GM12878 (cell line): Measurements from ENCODE around the gene CCDC182. TPM values are rescaled to one million over a fixed set of nuclear protein-coding genes. Genes with fewer than 3 reads are reported as not detected.

Experiments
- ATAC-seq: fragments of 200-7000 bp; cut with Tn5 transposase; 3 replicates; pipeline ENCODE4 v1.9.1; 2020; ENCODE audit warnings: mild to moderate bottlenecking, moderate library complexity
- BruUV-seq: library from RNA; stranded (reverse); fragments of 400-500 nt; replicated peaks from 2 replicates; lab custom pipeline; 2021; lab: Mats Ljungman, UMichigan
- CTCF ChIA-PET: fragments of 300-600 bp; sonication (Branson Sonifier 250); formaldehyde crosslinking; extraction: SDS; loops from one replicate; lab custom pipeline; 2021; ENCODE audit warnings: inconsistent platforms; lab: Yijun Ruan, JAX
- POLR2A ChIA-PET: fragments of 350-600 bp; formaldehyde crosslinking; extraction: SDS; loops from one replicate; lab custom pipeline; 2021; ENCODE audit warnings: inconsistent platforms; lab: Charles Lee
- RAD21 ChIA-PET: fragments of 300-600 bp; sonication (Branson Sonifier 250); formaldehyde crosslinking; loops from one replicate; lab custom pipeline; 2023; ENCODE audit warnings: antibody characterized with exemption; ENCODE audit not compliant: unreplicated experiment; lab: Charles Lee
- SMC1A ChIA-PET: fragments of 300-600 bp; sonication (Branson Sonifier 250); formaldehyde crosslinking; loops from one replicate; lab custom pipeline; 2023; ENCODE audit not compliant: unreplicated experiment, uncharacterized antibody; lab: Charles Lee
- DNase-seq: peaks from one replicate; pipeline ENCODE4 v3.0.0-alpha.2; 2011; ENCODE audit warnings: low read depth, low spot score
- FAIRE-seq: peaks from 3 replicates; lab custom pipeline; 2011; peaks lifted over from hg19 to GRCh38; lab: Jason Lieb, UNC
- H2AFZ ChIP-seq: 2 replicates; pipeline ENCODE4 v1.6.0; 2011; ENCODE audit warnings: low read depth, low read length, control low read depth; ENCODE audit not compliant: control insufficient read depth
- H3K27ac ChIP-seq: 2 replicates; pipeline ENCODE4 v1.5.1; 2011; ENCODE audit warnings: control low read depth; ENCODE audit not compliant: control insufficient read depth, insufficient read depth
- H3K27me3 ChIP-seq, 2 experiments: replicated peaks in 1 of 2; 2 replicates each; pipeline versions ENCODE4 v1.6.0 to v1.6.1; 2011; ENCODE audit warnings: low read length in 1 of 2; ENCODE audit not compliant: control insufficient read depth in 2 of 2, insufficient read depth in 2 of 2
- H3K36me3 ChIP-seq, 2 experiments: 2 replicates each; pipeline ENCODE4 v1.5.1; 2011; ENCODE audit warnings: low read length in 1 of 2; ENCODE audit not compliant: control insufficient read depth in 2 of 2, insufficient read depth in 2 of 2
- H3K4me1 ChIP-seq: 2 replicates; pipeline ENCODE4 v1.6.1; 2011; ENCODE audit warnings: mild to moderate bottlenecking, low read length, moderate library complexity, mixed read lengths; ENCODE audit not compliant: control insufficient read depth, insufficient read depth
- H3K4me2 ChIP-seq: 2 replicates; pipeline ENCODE4 v1.6.0; 2011; ENCODE audit warnings: control low read depth; ENCODE audit not compliant: control insufficient read depth, insufficient read depth
- H3K4me3 ChIP-seq: fragments of 200-600 bp; sonication (generic); 2 replicates; pipeline ENCODE4 v1.5.1; 2016
- H3K79me2 ChIP-seq: 2 replicates; pipeline ENCODE4 v1.6.0; 2011; ENCODE audit warnings: low read length; ENCODE audit not compliant: control insufficient read depth, insufficient read depth
- H3K9ac ChIP-seq: 2 replicates; pipeline ENCODE4 v1.8.0; 2011; ENCODE audit warnings: low read length, control low read depth, mixed read lengths; ENCODE audit not compliant: control insufficient read depth, insufficient read depth
- H3K9me3 ChIP-seq: replicated peaks from 3 replicates; pipeline ENCODE4 v1.5.1; 2011; ENCODE audit warnings: mild to moderate bottlenecking, low read length; ENCODE audit not compliant: control insufficient read depth, insufficient read depth
- H4K20me1 ChIP-seq: 2 replicates; pipeline ENCODE4 v1.6.0; 2011; ENCODE audit not compliant: control insufficient read depth, insufficient read depth
- ASH2L ChIP-seq: fragments of 300-600, 200-600 bp; sonication (generic); IDR thresholded peaks from 2 replicates; pipeline ENCODE4 v1.6.1; 2017; ENCODE audit warnings: low read depth, mild to moderate bottlenecking, borderline replicate concordance
- CTCF ChIP-seq, 3 experiments: IDR thresholded peaks in 2 of 3; conservative IDR thresholded peaks in 1 of 3; 2 replicates each; pipeline ENCODE4 v1.5.1; 2011; ENCODE audit warnings: low read depth in 3 of 3, low read length in 3 of 3, mild to moderate bottlenecking in 3 of 3, control low read depth in 2 of 3, moderate library complexity in 2 of 3, inconsistent platforms in 1 of 3, mixed read lengths in 1 of 3; ENCODE audit not compliant: control insufficient read depth in 2 of 3, insufficient read depth in 1 of 3; ENCODE audit errors: extremely low read depth in 1 of 3
- DPF2 ChIP-seq: fragments of 450-650 bp; IDR thresholded peaks from 2 replicates; pipeline ENCODE4 v1.6.1; 2017; ENCODE audit warnings: mild to moderate bottlenecking
- JUND ChIP-seq: IDR thresholded peaks from 2 replicates; pipeline ENCODE4 v1.6.1; 2012; ENCODE audit warnings: low read depth, mild to moderate bottlenecking, low read length, improper control_type of control experiment, moderate library complexity
- NR2C2 ChIP-seq: IDR thresholded peaks from 2 replicates; pipeline ENCODE4 v1.6.1; 2011; ENCODE audit warnings: borderline replicate concordance, low read depth; ENCODE audit not compliant: control insufficient read depth, insufficient read length
- RAD21 ChIP-seq: IDR thresholded peaks from 2 replicates; pipeline ENCODE4 v1.6.1; 2011; ENCODE audit warnings: mild to moderate bottlenecking, low read depth, low read length, moderate library complexity; ENCODE audit not compliant: insufficient read depth
- SMAD1 ChIP-seq: fragments of 450-650 bp; IDR thresholded peaks from 2 replicates; pipeline ENCODE4 v1.6.1; 2018; ENCODE audit warnings: mild to moderate bottlenecking, low read depth; ENCODE audit not compliant: partially characterized antibody
- SMC3 ChIP-seq: IDR thresholded peaks from 2 replicates; pipeline ENCODE4 v1.6.1; 2011; ENCODE audit warnings: low read length, improper control_type of control experiment, borderline replicate concordance
- ZNF217 ChIP-seq: fragments of 450-650 bp; IDR thresholded peaks from 2 replicates; pipeline ENCODE4 v1.6.1; 2017; ENCODE audit warnings: antibody characterized with exemption, mild to moderate bottlenecking
- ZNF274 ChIP-seq: IDR thresholded peaks from one replicate; pipeline ENCODE4 v1.8.0; 2011; ENCODE audit not compliant: insufficient read length, insufficient read depth
- WGBS: methylation state at CpG from one replicate; pipeline ENCODE4 v1.1.6; 2016; ENCODE audit warnings: low lambda C conversion rate; ENCODE audit not compliant: insufficient replicate concordance, insufficient coverage; ENCODE audit errors: missing lambda C conversion rate; 5-methylcytosine and 5-hydroxymethylcytosine counted together
- in situ Hi-C: fragments of 300-500 bp; cut with MboI; formaldehyde crosslinking; loops from 9 replicates; pipeline ENCODE4 v1.14.3; 2018; ENCODE audit warnings: mixed read lengths
- intact Hi-C: fragments of 100-400 bp; cut with micrococcal nuclease; formaldehyde crosslinking; loops from one replicate; pipeline ENCODE4 v1.14.2; 2022; ENCODE audit not compliant: unreplicated experiment
- polyA plus RNA-seq, 11 experiments: library from polyadenylated mRNA; depleted of rRNA in 4 of 11; unstranded in 6 of 11; stranded (reverse) in 5 of 11; fragments of >200 nt; fragmentation: Nextera tagmentation in 4 of 11; fragmentation: Illumina TruSeq in 1 of 11; extraction: Ambion mirVana in 4 of 11; extraction: Trizol in 1 of 11; gene quantifications; 1 replicate in 1 of 11; 2 replicates in 10 of 11; pipeline versions ENCODE4 v1.2.1 to v1.2.3, GENCODE V29; 2011 to 2016; ENCODE audit warnings: inconsistent platforms in 2 of 11, missing spikeins in 2 of 11, low read depth in 1 of 11
- total RNA-seq, 4 experiments: library from RNA; depleted of rRNA in 3 of 4; stranded (reverse); fragments of >200 nt in 3 of 4; fragmentation: Illumina TruSeq in 1 of 4; extraction: Trizol in 1 of 4; gene quantifications; 2 replicates each; pipeline versions ENCODE4 v1.2.1 to v1.2.3, GENCODE V29; 2013 to 2021

CCDC182 gene
- total and polyA plus RNA-seq, 10 of the 15 experiments (the other 5 are each of a cell fraction or from before 2014, with no cell fraction given): not detected

GRCh38 chr17:57740235-57740528 lies 4.9 kb downstream of the CCDC182 start:
- H3K36me3 ChIP-seq: no peaks in the 10 kb centered on the region
- H3K4me3 ChIP-seq: no peak overlapping the region
- H3K79me2 ChIP-seq: no peaks in the 10 kb centered on the region
- ChIA-PET CTCF (interaction anchor here (0.6 to 6.2 kb wide), 18 partner anchors 9 to 615 kb away, joined by 3 to 57 read pairs (median 4); no protein-coding TSS in a partner anchor), RAD21 (interaction anchor here (1.1 to 2.6 kb wide), 6 partner anchors 44 to 611 kb away, joined by 3 to 9 read pairs (median 5); no protein-coding TSS in a partner anchor), POLR2A (interaction anchor here (0.6 kb wide), 1 partner anchor 12 kb away, joined by 3 read pairs; no protein-coding TSS in a partner anchor), SMC1A (interaction anchor here (0.9 to 3.3 kb wide), 8 partner anchors 51 to 611 kb away, joined by 3 to 19 read pairs (median 4); no protein-coding TSS in a partner anchor)
- no TSS peak for BruUV-seq
- H3K9me3 ChIP-seq: no peaks in the 10 kb centered on the region
- H4K20me1 ChIP-seq: no peaks in the 10 kb centered on the region
- H3K27ac ChIP-seq: no peak overlapping the region
- FAIRE-seq (no peak), DNase-seq (no peak), ATAC-seq (no peak)
- no peaks in the 10 kb centered on the region; a peak in 1 of 4 replicates for H3K27me3 ChIP-seq
- peaks cover 20% of the 10 kb centered on the region for H3K4me1 ChIP-seq
- H3K4me2 ChIP-seq: no peak overlapping the region
- in situ Hi-C loops: no loop called here
- 38% methylated on average over 2 of the region's 2 CpGs for WGBS
- no peak overlapping the region for H3K9ac ChIP-seq
- intact Hi-C loops: no loop called here
- TF ChIP-seq DPF2 (no peak), JUND (no peak)
- no peak overlapping the region for H2AFZ ChIP-seq

GRCh38 chr17:57739402-57740234 lies 5.5 kb downstream of the CCDC182 start:
- in situ Hi-C loops: no loop called here
- no peaks in the 10 kb centered on the region for H3K27me3 ChIP-seq
- no peak overlapping the region for H3K27ac ChIP-seq
- intact Hi-C loops: no loop called here
- H3K4me1 ChIP-seq: peaks cover 20% of the 10 kb centered on the region
- POLR2A ChIA-PET: no interaction called here
- 0% methylated on average over 1 of the region's 1 CpG for WGBS
- H3K9me3 ChIP-seq: no peaks in the 10 kb centered on the region
- no TSS peak for BruUV-seq
- no peaks in the 10 kb centered on the region for H3K79me2 ChIP-seq
- RAD21 ChIA-PET: interaction anchor here (1.1 to 2.6 kb wide), 6 partner anchors 44 to 610 kb away, joined by 3 to 9 read pairs (median 5); no protein-coding TSS in a partner anchor
- FAIRE-seq (peak; percentile 90), ATAC-seq (peak; percentile 87), DNase-seq (no peak)
- peak; percentile 68 for TF ChIP-seq SMC3
- TF ChIP-seq NR2C2: no peak
- no peak for TF ChIP-seq ZNF274
- TF ChIP-seq SMAD1: no peak
- no peak for TF ChIP-seq ZNF217
- TF ChIP-seq CTCF (IDR thresholded peaks at IDR 0.05 in 2 of 3, conservative IDR thresholded peaks at IDR 0.05 in 1 of 3; ENCODE audit: control insufficient read depth in 2 of 3, extremely low read depth in 1 of 3, insufficient read depth in 1 of 3, low read depth in 3 of 3, low read length in 3 of 3): peak; percentile 48 to 63 (median 60); a peak in 5 of 6 replicates
- no peak for TF ChIP-seq ASH2L
- peak; percentile 71 for TF ChIP-seq RAD21
- SMC1A ChIA-PET: interaction anchor here (0.7 to 3.3 kb wide), 11 partner anchors 16 to 610 kb away, joined by 3 to 19 read pairs (median 3); no protein-coding TSS in a partner anchor
- no peak overlapping the region for H2AFZ ChIP-seq
- H3K4me2 ChIP-seq: no peak overlapping the region
- CTCF ChIA-PET: interaction anchor here (0.6 to 6.2 kb wide), 21 partner anchors 8 to 614 kb away, joined by 3 to 57 read pairs (median 4); no protein-coding TSS in a partner anchor
- no peak overlapping the region for H3K4me3 ChIP-seq
- no peaks in the 10 kb centered on the region for H4K20me1 ChIP-seq
- H3K9ac ChIP-seq: no peak overlapping the region
- no peaks in the 10 kb centered on the region for H3K36me3 ChIP-seq
